ENCODE results near the gene POLR3H.
A peak's percentile ranks its signal among the peaks of the same experiment; 100 is the strongest.

POLR3H gene

GRCh38 chr22:41540006-41540315 lies 4.3 kb downstream of the POLR3H start:
- DNase-seq (ENCODE audit: low read depth, low spot score): no peak

GRCh38 chr22:41539146-41540005 lies 4.9 kb downstream of the POLR3H start:
- no peak for DNase-seq (ENCODE audit: low read depth, low spot score)
- no peak overlapping the region for H3K4me3 ChIP-seq (ENCODE audit: low read length)

More at GRCh38 chr22:41540006-41540315, 4.3 kb downstream of the POLR3H start:
- H3K4me3 ChIP-seq (ENCODE audit: low read length): no peak overlapping the region

- no peak overlapping the region for H3K4me3 ChIP-seq (ENCODE audit: low read length)
These were observed 5.7 kb downstream of the POLR3H start for GRCh38 chr22:41538583-41538982.

GRCh38 chr22:41537203-41537602 lies 7.1 kb downstream of the POLR3H start:
- H3K4me3 ChIP-seq (ENCODE audit: low read length): no peak overlapping the region
- no peak for DNase-seq (ENCODE audit: low read depth, low spot score)

More at GRCh38 chr22:41538583-41538982, 5.7 kb downstream of the POLR3H start:
- DNase-seq (ENCODE audit: low read depth, low spot score): no peak

GRCh38 chr22:41535244-41535643 lies 9.0 kb downstream of the POLR3H start:
- no peak for DNase-seq (ENCODE audit: low read depth, low spot score)
- H3K4me3 ChIP-seq (ENCODE audit: low read length): no peak overlapping the region

GRCh38 chr22:41534219-41534618 lies 10.1 kb downstream of the POLR3H start:
- no peak for DNase-seq (ENCODE audit: low read depth, low spot score)
- no peak overlapping the region for H3K4me3 ChIP-seq (ENCODE audit: low read length)

- no peak overlapping the region for H3K4me3 ChIP-seq (ENCODE audit: low read length)
These were observed 11.1 kb downstream of the POLR3H start for GRCh38 chr22:41532908-41533825.

GRCh38 chr22:41531715-41532477 lies 12.4 kb downstream of the POLR3H start:
- H3K4me3 ChIP-seq (ENCODE audit: low read length): no peak overlapping the region

More at GRCh38 chr22:41532908-41533825, 11.1 kb downstream of the POLR3H start:
- no peak for DNase-seq (ENCODE audit: low read depth, low spot score)

GRCh38 chr22:41530890-41531714 lies 13.2 kb downstream of the POLR3H start:
- DNase-seq (ENCODE audit: low read depth, low spot score): no peak
- no peak overlapping the region for H3K4me3 ChIP-seq (ENCODE audit: low read length)

More at GRCh38 chr22:41531715-41532477, 12.4 kb downstream of the POLR3H start:
- DNase-seq (ENCODE audit: low read depth, low spot score): no peak

- H3K4me3 ChIP-seq (ENCODE audit: low read length): no peak overlapping the region
- DNase-seq (ENCODE audit: low read depth, low spot score): no peak
These were observed 15.2 kb downstream of the POLR3H start for GRCh38 chr22:41528938-41529561.

GRCh38 chr22:41528132-41528766 lies 16.0 kb downstream of the POLR3H start:
- no peak overlapping the region for H3K4me3 ChIP-seq (ENCODE audit: low read length)
- no peak for DNase-seq (ENCODE audit: low read depth, low spot score)

GRCh38 chr22:41526830-41527799 lies 17.2 kb downstream of the POLR3H start:
- no peak for DNase-seq (ENCODE audit: low read depth, low spot score)
- H3K4me3 ChIP-seq (ENCODE audit: low read length): no peak overlapping the region

- DNase-seq (ENCODE audit: low read depth, low spot score): no peak
- H3K4me3 ChIP-seq (ENCODE audit: low read length): no peak overlapping the region
These were observed 17.9 kb downstream of the POLR3H start for GRCh38 chr22:41526226-41526829.

- no peak overlapping the region for H3K4me3 ChIP-seq (ENCODE audit: low read length)
- no peak for DNase-seq (ENCODE audit: low read depth, low spot score)
These were observed 18.6 kb downstream of the POLR3H start for GRCh38 chr22:41525450-41526225.

- peak overlapping the region; percentile 11 for H3K4me3 ChIP-seq (ENCODE audit: low read length)
These were observed 19.3 kb downstream of the POLR3H start for GRCh38 chr22:41524809-41525449.

More at GRCh38 chr22:41524809-41525449, 19.3 kb downstream of the POLR3H start:
- peak; percentile 82 for DNase-seq (ENCODE audit: low read depth, low spot score)
